Measurements from ENCODE around the gene PRUNE2.

The PRUNE2 gene

DNA sequence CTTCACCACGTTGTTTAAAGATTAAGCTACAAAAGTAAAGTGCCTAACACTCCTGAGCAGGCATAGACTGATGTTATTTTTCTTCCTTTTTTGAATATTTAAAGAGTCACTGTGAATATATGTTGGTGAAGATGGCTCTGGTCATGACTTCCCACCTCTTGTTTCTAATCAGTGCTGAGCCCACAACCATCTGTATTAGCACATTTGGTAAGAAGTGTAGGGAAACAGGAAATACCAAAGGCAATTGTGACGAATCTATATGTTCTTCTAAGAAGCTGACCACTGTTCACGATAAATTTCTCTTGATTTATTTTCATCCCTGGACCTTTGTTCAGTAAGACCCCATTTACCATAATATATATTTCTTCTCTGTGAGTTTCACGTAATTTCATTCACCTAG is 249.9 kb downstream of the PRUNE2 start:
- DNase-seq (ENCODE audit: low read depth in 3 of 3) = no peak

DNA sequence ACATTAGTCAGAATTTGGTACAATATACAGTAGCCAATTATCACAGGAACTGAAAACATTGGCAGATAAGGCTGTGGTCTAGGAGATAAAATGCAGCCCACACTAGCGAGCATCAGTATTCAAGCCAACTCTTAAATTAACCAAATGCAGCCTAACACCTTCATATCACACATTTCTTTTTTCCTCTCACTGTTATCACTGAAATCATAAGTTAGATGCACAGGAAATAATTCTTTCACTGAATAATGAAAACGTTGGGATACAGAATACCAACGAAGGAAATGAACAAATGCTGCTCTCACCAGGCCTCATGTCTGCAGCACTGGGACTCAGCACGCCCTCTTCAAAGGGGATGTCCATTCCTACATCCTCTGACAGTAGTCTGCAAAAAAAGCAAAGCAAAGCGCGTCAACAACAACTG is 250.8 kb downstream of the PRUNE2 start:
- DNase-seq (ENCODE audit: low read depth in 3 of 3) = no peak

DNA sequence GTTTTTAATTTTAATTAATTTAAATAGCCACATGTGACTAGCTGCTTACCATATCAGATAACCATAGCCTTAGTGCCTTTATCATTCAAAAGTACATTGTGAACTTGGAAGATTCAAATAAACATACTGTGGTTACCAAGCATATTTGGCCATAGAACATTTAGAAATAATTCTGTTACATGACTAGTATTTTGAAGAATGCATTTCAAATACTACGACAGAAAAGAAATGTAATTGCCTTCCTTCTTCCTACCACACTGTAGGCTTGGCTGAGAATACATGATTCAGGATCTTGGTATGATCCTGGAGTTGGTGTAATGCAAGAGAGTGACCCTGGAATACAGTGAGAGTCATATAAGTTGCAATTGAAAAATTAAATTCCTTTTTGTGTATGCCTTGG is 251.3 kb downstream of the PRUNE2 start:
- no peak for DNase-seq (ENCODE audit: low read depth in 3 of 3)

DNA sequence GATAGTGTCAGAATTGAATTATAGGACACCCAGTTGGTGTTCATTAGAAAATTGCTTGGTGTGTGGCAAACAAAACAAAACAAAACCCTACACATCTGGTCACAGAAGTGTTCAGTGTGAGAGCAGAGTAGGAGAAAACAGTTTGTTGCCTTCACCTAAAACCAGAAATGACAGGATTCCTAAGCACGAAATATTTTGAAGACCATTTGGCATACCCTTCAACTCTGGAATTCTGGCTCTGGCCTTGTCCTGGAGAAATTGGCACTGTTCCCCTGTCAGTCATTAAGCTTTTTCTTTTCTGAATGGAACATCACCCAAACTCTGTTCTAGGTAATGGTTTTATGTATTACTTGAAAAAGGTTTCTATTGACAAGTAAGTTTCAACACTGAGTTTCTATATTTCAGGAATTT is 251.9 kb downstream of the PRUNE2 start:
- no peak for DNase-seq (ENCODE audit: low read depth in 3 of 3)

DNA sequence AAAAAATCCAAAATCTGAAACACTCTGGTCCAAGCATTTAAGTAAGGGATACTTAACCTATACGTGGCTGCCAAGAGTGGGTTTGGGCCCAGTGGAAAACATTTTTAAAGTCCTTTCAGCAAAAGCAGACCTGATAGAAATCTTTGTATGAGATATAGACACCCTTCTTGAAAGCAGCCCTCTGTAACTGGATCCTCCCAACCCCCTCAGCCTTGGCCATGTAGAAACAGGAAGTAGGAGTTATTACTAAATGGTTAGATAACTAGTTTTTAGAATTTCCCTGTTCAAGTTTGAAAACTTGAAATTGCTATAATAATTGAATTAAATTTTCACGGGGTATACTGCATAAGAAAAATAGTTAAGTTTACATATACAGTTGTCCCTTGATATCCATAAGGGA is 253.0 kb downstream of the PRUNE2 start:
- DNase-seq (ENCODE audit: low read depth in 3 of 3) = no peak

DNA sequence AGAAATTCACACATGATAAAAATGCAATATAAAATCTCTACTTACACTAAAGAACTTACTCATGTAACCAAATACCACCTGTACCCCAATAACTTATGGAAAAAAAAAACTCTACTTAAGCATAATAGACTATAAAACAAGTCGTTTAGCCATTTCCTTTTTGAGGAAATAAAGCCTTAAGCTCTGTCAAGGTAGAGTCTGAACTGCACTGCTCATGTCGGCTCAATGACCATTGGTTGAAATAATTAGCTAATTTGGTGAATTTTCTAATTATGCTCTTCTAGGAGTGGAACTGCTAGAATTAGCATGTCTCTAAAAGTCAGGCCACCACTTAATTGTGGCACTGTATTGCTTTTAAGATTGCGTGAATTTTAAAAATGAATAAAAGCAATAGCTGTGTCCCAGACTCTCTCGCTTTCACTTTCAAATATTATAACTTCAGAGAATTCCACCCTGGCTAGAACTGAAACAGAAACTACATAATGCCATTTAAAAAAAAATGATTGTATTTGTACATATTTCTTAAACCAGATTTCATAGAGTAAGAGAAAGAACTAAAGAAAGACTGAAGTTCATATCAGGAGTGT is 254.7 kb downstream of the PRUNE2 start:
- no peak for DNase-seq (ENCODE audit: low read depth in 3 of 3)

DNA sequence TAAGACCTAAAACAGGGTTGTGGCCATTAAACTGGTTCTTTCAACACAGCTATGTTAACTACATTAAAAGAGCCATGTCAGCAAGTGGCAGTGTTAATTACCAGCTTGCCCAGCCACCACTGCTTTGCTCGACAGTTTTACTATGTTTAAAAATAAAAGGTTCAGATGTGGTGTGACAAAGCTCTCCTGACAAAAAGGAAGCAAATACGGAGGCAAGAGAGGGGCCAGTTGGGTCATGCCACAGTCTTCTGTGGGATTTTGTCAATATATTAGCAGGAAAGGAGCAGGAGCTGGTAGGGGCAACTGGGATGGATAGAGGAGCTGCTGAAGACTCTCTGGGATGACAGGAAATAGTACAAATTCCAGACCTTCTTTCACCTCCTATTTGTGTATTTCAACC is 255.2 kb downstream of the PRUNE2 start:
- no peak for DNase-seq (ENCODE audit: low read depth in 3 of 3)

DNA sequence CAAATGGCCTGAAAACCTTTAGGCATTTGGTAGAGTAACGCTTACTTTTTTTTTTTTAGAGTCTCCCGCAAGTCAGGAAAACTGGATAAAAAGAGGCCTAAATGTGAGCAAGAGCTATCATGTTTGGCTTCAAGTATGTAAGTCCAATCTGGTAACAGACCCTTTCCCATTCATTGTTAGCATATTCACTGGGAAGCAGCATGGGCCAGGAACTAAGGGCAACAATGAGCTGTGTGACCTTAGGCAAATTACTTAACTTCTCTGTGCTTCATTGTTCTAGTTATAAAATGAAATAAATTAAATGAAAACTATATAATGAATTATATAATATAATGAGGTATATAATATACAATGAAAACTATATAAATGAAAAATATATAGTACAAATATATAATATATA is 256.0 kb downstream of the PRUNE2 start:
- no peak for DNase-seq (ENCODE audit: low read depth in 3 of 3)

DNA sequence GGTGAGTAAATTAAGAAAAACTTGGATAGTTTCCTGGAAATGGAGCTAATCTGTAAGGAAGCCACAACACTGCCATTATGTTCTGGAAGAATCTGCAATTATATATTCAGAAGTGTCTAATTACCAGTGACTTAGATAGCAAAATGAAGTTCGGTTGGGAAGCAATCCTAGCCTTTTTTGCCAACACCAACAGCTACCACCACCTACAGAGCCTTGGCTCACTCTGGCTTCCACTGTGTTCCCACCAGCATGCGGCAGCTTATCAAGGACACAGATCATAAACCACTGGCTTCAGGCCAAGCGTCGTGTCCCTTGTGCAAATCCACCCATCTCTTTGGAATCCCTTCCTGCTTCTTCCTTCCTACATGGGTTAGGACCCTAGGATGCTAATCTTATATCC is 259.7 kb downstream of the PRUNE2 start:
- no peak for DNase-seq (ENCODE audit: low read depth in 3 of 3)

DNA sequence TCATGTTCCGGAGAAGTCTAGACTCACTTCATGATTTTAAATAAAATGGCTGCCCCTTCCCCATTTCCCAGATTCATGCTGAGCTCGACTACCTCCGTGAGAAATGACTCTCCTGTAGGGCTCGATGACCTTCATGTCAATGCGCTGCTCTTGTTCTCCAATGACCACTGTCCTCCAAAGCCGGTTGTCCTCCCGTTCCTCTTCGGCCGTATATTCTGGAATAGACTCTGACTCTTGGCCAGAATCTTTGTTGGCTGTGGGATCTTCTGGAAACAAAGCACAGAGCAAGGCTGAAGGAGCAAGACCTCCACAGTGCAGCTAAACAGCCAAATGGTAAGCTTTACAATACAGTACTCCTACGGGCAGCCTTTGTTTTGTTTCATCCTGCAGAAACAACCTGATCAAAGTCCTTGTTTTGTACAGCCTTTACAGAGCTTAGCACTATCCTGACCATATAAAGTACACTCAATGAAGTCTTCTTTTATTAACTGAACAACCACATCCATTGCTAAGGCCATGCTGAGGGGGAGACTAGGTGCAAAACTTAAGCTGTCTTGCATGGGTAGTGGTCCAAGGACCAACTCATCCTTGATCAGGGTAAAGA is 261.2 kb downstream of the PRUNE2 start:
- no peak for DNase-seq (ENCODE audit: low read depth in 3 of 3)

DNA sequence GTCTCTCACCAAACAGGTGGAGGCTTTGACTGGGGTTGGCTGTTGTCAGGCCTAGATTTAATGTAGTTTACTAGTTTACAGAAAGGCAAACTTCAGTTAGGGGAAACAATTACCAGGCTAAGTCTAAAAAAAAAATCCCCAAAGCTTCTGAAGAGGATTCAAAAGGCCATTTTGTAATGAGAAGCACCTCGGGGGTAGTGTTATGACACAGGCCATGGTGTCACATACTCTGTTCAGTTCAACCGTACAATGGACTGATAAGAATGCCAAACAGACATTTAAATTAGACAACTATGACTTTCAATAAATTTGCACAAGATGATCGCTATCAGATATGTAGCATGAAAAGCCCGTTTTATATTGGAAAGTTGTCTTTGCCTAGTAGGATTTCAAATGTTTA is 261.7 kb downstream of the PRUNE2 start:
- no peak for DNase-seq (ENCODE audit: low read depth in 3 of 3)

DNA sequence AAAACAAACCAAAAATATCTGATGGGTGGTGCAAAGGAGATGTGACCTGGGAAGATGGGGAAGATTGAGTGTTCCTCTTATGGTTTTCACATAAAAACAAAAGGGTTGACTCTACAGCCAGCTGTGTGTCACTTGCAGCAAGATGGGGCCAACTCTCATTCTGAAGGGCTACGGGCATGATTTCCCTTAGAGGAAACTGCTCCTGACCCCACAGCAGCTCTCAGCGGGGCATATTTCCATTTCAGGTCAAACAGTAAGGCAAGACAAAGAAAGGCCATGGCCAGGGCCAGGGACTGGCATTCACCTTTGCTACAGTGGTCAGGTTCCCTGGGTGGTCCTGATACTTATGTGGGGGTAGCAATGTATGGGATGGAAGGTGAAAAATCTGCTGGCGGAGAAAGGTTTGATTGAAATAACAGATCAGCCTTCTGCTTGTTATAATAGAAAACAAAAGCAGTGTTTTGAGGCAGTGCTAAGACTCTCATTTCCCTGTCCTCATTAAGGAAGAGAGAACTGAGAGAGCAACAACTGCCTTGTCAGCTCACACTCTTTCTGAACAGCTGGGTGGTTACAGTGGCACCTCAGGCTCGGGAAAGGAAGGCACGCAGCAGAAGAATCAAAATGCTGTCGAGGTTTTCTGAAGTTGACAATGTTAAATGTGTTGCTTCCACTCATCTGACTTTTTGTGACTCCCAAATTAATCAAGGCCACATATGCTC is 262.4 kb downstream of the PRUNE2 start:
- no peak for DNase-seq (ENCODE audit: low read depth in 3 of 3)

DNA sequence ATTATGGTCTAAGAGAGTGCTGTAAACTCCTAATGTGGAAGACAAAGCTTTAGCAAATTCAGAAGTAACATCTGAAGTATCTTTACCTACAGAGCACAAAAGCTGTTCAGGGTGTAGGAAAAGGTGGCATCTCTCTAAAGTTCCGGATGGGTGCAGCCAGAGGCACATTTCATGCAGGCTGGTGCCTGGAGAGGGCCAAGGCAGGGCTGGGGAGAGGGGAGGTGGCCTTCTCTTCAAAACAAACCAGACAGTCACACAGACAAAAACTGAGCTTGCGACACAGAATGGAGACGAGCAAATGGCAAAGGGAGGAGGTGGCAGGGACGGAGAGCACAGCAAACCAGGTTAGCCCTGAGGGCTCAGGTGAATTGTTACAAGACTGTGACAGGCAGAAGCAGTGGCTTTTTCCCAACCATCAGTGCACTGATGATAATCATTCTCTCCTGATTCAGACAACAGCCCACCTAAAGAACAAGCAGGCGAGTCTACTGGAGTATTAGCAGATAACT is 263.2 kb downstream of the PRUNE2 start:
- no peak for DNase-seq (ENCODE audit: low read depth in 3 of 3)

DNA sequence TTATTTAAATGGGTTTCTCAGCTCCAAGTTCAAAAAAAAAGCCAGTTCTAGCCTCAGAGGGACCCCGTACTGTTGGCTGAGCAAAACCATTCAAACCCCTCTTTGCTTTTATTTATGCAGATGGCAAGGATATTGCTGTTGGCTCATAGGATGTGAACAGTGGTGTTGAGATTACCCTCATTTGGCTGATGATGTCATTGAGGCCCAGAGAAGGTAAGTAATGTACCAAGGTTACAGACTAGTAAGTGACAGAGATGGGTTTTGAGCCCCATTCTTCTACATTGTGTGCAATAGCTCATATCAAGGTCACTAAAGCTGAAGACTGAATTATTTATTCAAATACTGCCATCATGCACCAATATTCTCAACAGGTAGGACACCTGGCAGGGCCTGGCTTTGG is 263.8 kb downstream of the PRUNE2 start:
- DNase-seq (ENCODE audit: low read depth in 3 of 3) = no peak

DNA sequence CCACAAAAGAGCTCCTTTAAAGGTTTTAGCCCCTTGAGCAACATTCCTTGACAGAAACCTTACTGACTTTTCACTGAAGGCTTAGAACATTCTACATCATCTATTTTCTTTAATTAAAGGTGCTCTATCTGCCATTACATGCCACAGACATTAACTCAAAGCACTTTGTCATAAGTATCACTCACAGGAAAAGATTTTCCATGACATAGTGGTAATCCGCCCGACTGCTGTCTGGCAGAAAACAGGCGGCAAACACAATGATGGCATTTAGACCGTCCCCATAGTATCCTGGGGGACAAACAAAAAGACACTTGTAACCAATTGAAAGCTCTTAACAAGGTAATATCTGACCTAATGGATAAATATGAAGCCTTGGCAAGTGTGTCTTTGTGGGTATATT is 267.9 kb downstream of the PRUNE2 start:
- DNase-seq (ENCODE audit: low read depth in 3 of 3) = no peak

DNA sequence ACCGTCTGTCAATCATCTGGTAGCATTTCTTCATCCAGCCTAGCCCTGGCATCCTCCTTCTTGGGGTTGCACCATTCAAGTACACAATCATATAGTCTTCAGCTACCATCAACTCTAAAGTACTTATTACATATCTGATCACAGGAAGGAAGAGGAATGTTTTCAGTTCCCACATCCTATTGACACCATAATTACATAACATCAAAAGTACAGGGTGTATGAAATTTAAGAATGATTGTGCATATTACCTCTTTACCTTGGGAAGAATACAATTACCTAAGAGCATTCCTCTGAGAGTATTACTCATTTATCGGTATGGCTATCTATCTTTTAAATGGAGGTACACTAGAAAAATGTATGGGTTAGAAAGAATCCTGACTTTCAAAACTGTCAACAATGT is 268.5 kb downstream of the PRUNE2 start:
- no peak for DNase-seq (ENCODE audit: low read depth in 3 of 3)

DNA sequence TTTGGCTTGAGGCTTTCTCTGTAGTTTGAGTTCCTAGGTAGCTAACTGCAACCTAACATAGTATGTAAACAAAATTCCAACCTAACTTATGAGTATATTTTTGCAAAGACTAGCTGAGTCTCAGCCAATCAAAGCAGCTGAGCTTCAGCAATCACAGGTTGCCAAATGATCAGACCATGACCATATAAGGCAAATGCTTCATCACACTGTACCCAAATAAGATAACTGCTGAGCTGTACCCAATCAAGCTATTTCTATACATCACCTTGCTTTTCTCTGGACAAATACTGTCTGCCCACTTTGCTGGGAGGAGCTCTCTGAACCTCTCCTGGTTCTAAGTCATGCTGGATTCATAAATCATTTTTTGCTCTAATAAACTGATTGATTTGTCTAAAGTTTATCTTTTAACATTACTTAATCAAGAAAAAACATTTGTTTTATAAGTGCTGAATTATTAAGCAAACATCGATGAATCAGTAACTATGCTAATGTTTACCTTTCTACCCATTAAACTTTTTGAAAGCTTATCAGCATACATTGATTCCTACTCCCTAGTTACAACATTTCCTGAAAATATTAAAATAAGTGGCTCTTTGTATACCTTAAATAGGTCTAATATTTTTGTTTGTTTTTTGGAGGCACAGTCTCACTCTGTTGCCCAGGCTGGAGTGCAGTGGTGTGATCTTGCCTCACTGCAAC is 271.4 kb downstream of the PRUNE2 start:
- no peak for DNase-seq (ENCODE audit: low read depth in 3 of 3)

DNA sequence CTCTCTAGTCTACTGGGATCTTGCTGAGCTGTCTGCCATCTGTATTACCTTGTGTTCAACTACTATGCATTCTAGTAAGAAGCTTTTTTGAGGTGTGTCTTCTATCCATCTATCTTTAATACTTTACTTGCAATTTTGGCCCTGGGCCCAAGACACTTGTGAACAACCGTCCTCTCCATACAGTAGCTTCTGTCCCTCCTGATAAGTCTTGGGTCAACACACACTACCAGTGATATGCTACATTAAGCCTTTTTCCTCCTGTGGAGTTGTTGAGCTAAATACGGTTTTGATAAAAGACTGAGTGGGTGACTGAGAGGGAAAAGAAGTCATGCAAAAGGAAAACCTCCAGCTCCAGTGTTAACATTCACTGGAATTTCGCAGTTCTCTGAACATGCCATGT is 275.0 kb downstream of the PRUNE2 start:
- DNase-seq (ENCODE audit: low read depth in 3 of 3) = no peak

DNA sequence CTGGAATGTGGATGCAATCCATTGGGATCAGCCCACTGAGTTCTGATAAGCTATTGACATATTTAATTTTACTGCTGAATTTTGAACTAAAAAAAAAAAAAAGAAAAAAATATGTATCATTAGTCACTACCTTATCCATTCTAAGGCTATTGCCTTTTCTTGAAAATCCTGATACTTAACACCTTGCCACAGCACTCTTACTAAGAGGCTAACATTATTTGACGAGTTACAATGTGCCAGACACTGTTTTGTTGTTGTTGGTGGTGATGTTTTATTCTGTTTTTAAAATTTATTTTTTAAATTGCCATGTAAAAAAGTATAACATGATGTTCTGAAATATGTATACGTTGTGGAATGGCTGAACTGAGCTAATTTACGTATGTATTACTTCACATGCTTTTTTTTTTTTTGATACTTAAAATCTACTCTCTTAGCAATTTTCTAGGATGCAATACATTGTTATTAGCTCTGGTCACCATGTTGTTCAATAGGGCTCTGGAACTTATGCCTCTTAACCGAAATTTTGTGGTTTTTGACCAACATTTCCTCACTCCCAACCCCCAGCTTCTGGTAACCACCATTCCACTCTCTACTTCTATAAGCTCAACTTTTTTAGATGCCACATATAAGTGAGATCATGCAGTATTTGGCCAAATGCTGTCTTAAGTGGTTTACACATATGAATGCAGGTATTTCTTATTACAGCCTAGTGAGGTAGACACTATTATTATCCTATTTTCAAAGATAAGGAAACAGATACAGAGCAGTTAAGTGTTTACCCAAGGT is 276.5 kb downstream of the PRUNE2 start:
- no peak for DNase-seq (ENCODE audit: low read depth in 3 of 3)

DNA sequence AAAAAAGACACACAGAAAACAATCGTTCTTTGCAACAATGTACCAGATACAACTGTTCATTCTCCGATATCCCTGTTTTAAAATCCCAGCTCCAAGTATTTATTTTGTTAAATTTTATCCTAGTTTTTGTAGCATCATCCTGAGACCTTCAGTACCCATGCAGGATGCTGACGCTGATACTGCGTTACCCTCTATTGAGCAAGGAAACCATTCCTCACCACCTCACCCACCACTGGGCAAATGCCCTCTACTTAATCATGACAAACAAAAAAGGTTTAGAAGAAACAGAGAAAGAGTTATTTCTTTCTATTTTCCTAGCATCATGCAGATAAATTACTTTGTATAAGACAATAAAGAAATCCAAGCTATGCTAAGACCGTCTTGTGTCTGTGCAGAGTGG is 277.8 kb downstream of the PRUNE2 start:
- DNase-seq (ENCODE audit: low read depth in 3 of 3) = no peak

DNA sequence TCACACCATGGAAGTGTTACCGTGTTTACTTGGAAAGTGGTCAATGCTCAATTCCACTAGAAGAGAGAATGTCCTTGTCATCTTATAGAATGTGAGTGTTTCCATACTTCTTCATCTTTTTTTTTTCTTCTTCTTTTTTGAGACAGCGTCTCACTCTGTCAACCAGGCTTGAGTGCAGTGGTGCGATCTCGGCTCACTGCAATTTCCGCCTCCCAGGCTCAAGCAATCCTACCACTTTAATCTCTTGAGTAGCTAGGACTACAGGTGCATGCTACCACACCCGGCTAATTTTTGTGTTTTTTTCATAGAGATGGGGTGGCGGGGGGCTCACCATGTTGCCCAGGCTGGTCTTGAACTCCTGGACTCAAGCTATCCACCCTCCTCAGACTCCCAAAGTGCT is 278.9 kb downstream of the PRUNE2 start:
- no peak for DNase-seq (ENCODE audit: low read depth in 3 of 3)

DNA sequence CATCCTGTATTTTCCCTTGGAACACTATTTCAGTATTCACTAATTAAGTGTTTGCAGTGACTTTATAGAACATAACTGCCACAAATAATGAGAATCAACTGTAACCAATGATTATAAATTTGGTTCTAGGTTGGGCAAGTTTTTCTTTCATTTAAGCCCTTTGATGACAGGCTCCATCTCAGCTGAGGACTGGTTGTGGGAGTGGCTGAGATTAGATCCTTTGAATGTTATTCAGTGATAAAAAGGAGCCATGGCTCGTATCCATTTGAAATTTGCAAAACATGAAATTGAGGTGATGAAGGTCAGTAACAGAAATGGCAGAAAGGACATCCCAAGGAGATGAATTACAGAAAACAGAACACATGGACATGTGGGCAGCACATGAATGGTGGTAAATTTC is 279.8 kb downstream of the PRUNE2 start:
- DNase-seq (ENCODE audit: low read depth in 3 of 3) = no peak
